ENCODE measurements around the gene CTBP1.

The CTBP1 gene

GRCh38 chr4:1214101-1215095 is 34.5 kb downstream of the CTBP1 start:
- Mint-ChIP-seq H3K4me3 (no peak overlapping the region), H3K4me1 (peaks cover 33% of the 10 kb centered on the region), H3K36me3 (ENCODE audit: low read depth) (peaks cover 23% of the 10 kb centered on the region), H3K9me3 (no peaks in the 10 kb centered on the region), H3K27me3 (ENCODE audit: low read depth) (no peaks in the 10 kb centered on the region), H3K27ac (peak overlapping the region in 1 of 3 experiments; percentile 77)
- TF ChIP-seq CTCF (IDR thresholded peaks at IDR 0.05; ENCODE audit: unreplicated experiment in 3 of 3), result no peak

DNA sequence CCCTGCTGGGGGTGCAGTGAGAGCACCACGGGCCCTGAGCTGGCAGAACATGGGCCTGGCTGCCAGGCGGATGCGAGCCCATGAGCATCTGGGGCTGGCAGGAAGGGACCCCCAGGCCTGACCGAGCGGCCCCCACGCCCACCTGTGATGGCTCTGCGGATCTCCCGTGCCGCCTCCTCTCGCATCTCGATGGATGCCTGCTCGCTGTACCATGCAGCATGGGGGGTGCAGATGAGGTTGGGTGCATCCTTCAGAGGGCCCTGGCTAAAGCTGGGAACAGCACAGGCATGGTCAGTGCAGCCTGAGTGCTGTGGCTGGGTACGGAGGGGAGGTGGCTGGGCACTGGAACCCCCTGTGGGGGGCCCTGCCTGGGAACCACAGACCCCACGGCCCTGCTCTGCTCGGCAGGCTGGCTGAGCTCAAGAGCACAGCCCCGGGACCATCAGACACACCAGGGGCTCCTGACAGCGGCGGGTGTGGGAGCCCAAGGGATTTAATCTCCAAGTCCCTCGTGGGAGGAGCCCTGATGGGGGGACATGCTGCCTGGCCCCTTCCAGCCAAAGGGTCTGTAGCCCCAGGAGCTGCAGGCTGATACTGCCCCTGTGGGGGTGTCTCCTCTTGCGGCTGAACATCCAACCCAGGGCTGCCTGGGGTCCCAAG is 35.5 kb downstream of the CTBP1 start:
- no peak overlapping the region for H3K27ac Mint-ChIP-seq
- peaks cover 14% of the 10 kb centered on the region for H3K36me3 Mint-ChIP-seq (ENCODE audit: low read depth)
- TF ChIP-seq CTCF (IDR thresholded peaks at IDR 0.05; ENCODE audit: unreplicated experiment in 3 of 3), result no peak
- no peaks in the 10 kb centered on the region for H3K27me3 Mint-ChIP-seq (ENCODE audit: low read depth)
- H3K9me3 Mint-ChIP-seq, result no peaks in the 10 kb centered on the region
- peaks cover 36% of the 10 kb centered on the region for H3K4me1 Mint-ChIP-seq
- no peak overlapping the region for H3K4me3 Mint-ChIP-seq

GRCh38 chr4:1212546-1213335 is 36.2 kb downstream of the CTBP1 start:
- Mint-ChIP-seq H3K4me3 (no peak overlapping the region), H3K27ac (no peak overlapping the region), H3K9me3 (no peaks in the 10 kb centered on the region), H3K4me1 (peaks cover 37% of the 10 kb centered on the region), H3K36me3 (ENCODE audit: low read depth) (peaks cover 7% of the 10 kb centered on the region), H3K27me3 (ENCODE audit: low read depth) (no peaks in the 10 kb centered on the region)
- TF ChIP-seq CTCF (IDR thresholded peaks at IDR 0.05; ENCODE audit: unreplicated experiment in 3 of 3), result no peak

GRCh38 chr4:1211891-1212545 is 36.9 kb downstream of the CTBP1 start:
- TF ChIP-seq CTCF (IDR thresholded peaks at IDR 0.05; ENCODE audit: unreplicated experiment in 3 of 3), result no peak
- Mint-ChIP-seq H3K27me3 (ENCODE audit: low read depth) (no peaks in the 10 kb centered on the region), H3K4me3 (no peak overlapping the region), H3K4me1 (peaks cover 38% of the 10 kb centered on the region), H3K27ac (peak overlapping the region; percentile 69 to 93 (median 81)), H3K36me3 (ENCODE audit: low read depth) (peaks cover 4% of the 10 kb centered on the region), H3K9me3 (no peaks in the 10 kb centered on the region)

DNA sequence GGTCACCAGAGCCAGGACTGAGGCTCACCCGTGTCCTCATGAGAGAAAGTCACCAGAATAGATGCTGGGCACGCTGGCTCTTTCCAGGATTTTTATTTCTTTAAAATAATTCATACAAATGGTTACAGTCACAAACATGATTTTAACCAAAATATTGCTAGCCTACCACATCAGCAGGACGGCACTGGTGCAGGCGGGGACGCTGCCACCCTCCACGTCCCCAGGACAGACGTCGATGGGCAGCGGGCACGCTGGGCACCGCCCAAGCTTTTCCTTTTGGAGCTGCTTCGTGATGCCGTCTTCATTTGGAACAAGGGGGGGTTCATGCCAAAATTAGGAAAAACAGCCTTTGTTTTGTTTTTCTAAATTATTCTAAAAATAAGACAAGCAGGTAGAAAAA is 37.6 kb downstream of the CTBP1 start:
- H3K9me3 Mint-ChIP-seq, result no peaks in the 10 kb centered on the region
- H3K4me3 Mint-ChIP-seq, result no peak overlapping the region
- peak overlapping the region; percentile 69 to 93 (median 81) for H3K27ac Mint-ChIP-seq
- H3K27me3 Mint-ChIP-seq (ENCODE audit: low read depth), result no peaks in the 10 kb centered on the region
- no peak for TF ChIP-seq CTCF (IDR thresholded peaks at IDR 0.05; ENCODE audit: unreplicated experiment in 3 of 3)
- H3K4me1 Mint-ChIP-seq, result peaks cover 38% of the 10 kb centered on the region
- H3K36me3 Mint-ChIP-seq (ENCODE audit: low read depth), result peaks cover 4% of the 10 kb centered on the region
